Peyer's patch (tissue), 4 donors: ENCODE results near the gene RHCE.
"Not testable (repeated sequence)": the region's sequence is repeated elsewhere in the genome, so short reads cannot be mapped to it uniquely, and the experiment has no call there.

Experiments used
- POLR2A ChIP-seq, 2 donors: fragments of 450-650 bp; IDR thresholded peaks; one replicate each; pipeline ENCODE4 v1.5.1; 2017; ENCODE audit warnings: antibody characterized with exemption in 2 of 2, mild to moderate bottlenecking in 2 of 2, moderate library complexity in 2 of 2
- TF ChIP-seq, protein P1 (sequence below), 6 experiments: fragments of 450-650 bp in 4 of 6; fragments of 200-600 bp in 2 of 6; sonication (generic) in 1 of 6; IDR thresholded peaks; one replicate each; pipeline ENCODE4 v1.5.1; 2017 to 2019; ENCODE audit warnings: antibody characterized with exemption in 6 of 6, mild to moderate bottlenecking in 3 of 6, moderate library complexity in 1 of 6

DNA sequence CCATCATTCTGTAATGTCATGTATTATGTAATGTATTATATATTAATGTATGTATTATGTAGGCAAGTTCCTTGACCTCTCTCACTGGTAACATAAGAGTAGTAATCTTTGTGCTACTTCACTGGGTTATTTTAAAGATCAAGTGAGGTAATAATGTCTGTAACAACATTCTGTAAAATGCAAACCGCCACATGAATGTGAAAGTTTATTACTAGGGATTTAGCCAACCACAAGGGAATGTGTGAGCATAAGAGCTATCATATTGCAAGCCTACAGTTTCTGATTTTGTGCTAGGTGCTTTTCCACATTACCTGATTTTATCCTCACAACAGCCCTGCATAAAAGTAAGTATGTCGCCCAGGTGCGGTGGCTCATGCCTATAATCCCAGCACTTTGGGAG, 96.2 kb downstream of the RHCE start:
- TF ChIP-seq, protein P1, sequence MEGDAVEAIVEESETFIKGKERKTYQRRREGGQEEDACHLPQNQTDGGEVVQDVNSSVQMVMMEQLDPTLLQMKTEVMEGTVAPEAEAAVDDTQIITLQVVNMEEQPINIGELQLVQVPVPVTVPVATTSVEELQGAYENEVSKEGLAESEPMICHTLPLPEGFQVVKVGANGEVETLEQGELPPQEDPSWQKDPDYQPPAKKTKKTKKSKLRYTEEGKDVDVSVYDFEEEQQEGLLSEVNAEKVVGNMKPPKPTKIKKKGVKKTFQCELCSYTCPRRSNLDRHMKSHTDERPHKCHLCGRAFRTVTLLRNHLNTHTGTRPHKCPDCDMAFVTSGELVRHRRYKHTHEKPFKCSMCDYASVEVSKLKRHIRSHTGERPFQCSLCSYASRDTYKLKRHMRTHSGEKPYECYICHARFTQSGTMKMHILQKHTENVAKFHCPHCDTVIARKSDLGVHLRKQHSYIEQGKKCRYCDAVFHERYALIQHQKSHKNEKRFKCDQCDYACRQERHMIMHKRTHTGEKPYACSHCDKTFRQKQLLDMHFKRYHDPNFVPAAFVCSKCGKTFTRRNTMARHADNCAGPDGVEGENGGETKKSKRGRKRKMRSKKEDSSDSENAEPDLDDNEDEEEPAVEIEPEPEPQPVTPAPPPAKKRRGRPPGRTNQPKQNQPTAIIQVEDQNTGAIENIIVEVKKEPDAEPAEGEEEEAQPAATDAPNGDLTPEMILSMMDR (IDR thresholded peaks at IDR 0.05): not testable (repeated sequence)
- not testable (repeated sequence) for TF ChIP-seq POLR2A (IDR thresholded peaks at IDR 0.05)
